Subcutaneous adipose tissue (tissue), 4 donors: Measurements from ENCODE around the gene DLD. TPM values are rescaled to one million over a fixed set of nuclear protein-coding genes. Genes with fewer than 3 reads are reported as not detected.

ENCODE experiments used
- total RNA-seq, 4 donors: library from RNA; depleted of rRNA; stranded (reverse); fragments of >200 nt; gene quantifications; one replicate each; pipeline ENCODE4 v1.1.0, GENCODE V29; 2016
- TF ChIP-seq, protein P1 (sequence below): fragments of 450-650 bp; IDR thresholded peaks from one replicate; pipeline ENCODE4 v1.5.1; 2016; ENCODE audit warnings: low read depth, mild to moderate bottlenecking, control low read depth, antibody characterized with exemption, moderate library complexity

DLD gene
- total RNA-seq, 4 donors from 2014 or later: 74.0 to 116 (median 100.0) TPM

DNA sequence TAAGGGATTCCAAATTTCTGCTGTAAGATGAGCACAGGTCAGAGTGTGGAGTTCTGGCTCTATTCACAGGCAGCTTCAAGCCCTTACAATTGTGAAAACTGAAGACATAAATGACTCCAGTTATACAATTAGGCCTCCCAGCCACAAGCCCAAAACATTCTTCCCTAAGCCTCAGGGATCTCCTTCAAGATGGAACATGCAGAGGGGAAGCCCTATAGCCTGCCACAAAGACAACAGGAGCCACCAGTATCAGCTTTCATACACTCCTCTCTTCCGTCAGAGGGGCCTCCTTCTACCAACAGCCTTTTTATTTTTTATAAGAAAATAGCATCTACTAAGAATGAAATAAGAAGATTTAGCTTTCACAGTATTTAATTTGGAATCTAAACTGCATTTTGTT is 46.5 kb downstream of the DLD start:
- TF ChIP-seq, protein P1, sequence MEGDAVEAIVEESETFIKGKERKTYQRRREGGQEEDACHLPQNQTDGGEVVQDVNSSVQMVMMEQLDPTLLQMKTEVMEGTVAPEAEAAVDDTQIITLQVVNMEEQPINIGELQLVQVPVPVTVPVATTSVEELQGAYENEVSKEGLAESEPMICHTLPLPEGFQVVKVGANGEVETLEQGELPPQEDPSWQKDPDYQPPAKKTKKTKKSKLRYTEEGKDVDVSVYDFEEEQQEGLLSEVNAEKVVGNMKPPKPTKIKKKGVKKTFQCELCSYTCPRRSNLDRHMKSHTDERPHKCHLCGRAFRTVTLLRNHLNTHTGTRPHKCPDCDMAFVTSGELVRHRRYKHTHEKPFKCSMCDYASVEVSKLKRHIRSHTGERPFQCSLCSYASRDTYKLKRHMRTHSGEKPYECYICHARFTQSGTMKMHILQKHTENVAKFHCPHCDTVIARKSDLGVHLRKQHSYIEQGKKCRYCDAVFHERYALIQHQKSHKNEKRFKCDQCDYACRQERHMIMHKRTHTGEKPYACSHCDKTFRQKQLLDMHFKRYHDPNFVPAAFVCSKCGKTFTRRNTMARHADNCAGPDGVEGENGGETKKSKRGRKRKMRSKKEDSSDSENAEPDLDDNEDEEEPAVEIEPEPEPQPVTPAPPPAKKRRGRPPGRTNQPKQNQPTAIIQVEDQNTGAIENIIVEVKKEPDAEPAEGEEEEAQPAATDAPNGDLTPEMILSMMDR: no peak

DNA sequence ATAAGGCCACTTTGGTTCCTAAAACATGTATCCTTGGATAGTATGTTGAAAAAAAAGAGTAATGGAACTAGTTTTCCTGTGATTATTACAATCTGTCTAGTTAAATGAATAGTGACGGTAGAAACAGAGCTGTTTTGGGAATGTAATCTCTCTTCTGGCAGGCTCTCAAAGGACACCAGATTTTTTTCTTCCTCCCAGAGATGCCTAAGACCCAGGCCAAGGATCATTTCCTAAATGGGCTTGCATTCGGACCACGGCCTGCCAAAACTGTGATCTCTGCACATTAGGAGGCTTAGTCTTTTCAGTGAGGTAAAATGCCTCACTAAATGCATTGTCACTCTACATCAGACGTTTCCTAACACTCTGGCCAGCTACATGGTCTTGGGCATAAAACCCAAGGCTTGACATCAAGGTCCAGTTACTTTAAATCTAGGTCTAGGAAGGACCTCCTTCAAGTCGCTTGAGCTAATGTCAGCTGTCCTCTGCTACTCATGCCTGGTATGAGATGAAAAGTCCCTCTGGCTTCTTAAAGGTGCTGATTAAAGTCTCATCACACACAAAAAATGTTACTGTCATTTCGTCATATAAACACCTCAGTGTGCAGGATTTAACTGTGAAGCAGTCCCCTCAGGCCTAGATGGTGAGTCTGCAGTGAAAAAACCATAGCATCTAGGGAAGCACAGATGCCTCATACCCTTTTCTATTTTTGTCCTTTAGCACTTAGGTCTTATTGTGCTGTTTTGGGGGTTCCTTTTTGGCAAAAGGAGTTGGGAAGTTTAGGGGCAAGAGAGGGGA is 47.7 kb downstream of the DLD start:
- TF ChIP-seq, protein P1: no peak

DNA sequence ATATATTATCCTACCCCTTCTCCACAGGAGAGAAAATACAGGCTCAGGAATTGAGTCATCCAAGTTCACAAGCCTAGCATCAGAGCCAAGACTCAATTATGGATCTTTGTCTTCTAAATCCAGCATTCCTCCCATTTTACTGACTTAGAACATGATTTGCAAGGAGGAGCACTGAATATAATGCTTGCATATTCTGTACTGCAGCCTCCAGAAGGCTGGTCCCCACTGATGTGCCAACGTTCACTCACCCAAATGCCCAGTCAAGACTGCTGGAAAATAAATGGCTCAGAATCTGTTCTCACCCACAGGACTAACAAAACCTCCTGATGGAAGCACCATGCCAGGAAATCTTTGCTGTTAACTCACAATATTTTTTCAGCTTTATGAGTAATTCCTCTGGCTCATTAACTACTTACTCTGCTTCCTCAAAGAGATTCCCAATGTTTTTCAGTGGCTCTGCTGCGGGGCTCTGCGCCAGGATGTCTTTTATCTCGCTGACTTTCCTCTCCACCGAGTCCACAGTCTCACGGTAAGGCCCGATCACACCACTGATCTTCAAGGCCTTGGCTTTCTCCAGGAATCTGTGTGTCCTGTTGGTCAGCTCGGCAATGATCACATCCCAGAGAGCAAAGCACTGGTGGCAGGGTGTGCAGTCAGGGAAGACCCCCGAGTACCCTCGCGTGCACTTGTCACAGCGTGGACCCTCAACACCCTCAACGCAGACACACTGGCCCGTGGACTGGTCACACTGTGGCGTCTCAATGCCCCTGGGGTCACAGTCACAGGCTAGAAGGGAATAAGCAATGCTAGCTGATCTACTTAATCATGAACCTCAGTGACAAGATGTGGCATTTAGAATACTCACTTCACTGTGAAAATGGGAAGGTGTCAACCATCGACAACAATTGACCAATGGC is 48.8 kb downstream of the DLD start:
- TF ChIP-seq, protein P1: no peak

DNA sequence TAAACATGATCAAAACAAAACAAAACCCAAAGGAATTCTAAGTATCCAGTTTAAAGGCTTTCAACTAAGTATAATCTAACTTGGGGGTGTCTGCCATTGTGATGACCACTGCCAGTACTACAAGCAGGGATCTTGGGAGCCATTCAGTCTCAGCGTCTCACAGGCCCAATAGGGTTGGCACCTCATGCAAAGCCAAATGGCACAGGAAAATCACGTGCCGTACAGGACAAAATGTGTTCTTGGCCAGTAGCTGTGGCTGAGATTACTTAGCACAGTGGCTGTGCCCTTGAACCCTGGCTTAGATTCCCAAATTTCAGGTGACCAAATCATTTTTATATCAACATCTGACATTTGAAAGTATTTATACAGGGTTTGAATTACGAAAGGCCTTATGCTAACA is 50.0 kb downstream of the DLD start:
- TF ChIP-seq, protein P1: no peak

DNA sequence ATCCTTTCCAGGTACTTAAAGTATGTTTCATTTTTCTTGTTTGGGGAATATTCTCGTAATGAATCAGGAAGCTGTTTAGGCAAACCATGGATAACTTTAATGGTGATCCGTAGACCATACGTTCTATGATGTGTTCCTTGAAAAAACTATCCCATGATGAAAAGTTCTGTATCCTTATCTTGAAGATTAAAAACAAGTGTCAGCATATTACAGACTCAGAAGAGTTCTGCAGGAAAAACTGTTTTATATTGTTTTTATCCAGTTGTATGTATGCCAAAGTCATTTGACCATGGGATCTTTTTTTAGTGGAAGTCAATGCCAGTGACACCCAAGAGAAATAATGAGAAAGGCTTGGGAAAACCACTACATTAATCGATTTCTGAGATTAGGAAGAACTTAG is 52.0 kb downstream of the DLD start:
- TF ChIP-seq, protein P1: no peak

DNA sequence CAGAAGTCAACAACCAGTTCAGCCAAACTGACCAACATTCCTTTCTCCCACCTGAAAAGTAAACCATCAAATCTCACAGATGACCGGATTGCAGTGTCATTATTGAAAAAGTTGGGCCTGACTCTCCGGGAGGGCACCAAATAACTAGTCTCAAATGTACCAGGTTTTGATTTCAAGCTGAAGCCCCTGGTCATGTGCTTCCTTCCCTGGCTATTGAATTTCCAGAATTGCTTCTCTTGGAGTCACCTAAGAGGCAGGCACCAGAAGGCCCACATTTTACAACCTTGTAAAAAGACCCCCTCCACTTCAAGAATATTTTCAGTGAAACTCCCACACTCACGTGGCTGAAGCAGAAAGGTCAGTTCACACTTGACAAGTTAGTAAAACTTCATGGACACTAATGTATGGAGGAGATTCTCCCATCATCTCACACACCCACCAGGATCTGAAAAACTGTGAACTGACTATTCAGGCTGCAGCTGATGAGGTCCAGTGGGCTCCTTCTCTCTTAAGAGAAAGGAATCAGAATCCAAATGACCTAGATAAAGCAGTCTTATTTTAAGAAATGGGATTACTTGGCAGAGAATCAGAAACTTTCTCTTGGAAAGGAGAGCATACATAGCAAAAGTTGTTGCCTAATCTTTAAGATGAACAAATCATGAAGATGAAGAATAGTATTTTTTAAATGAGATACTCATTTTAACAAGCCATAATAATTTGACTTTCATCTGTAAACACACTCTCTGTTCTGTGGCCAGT is 53.6 kb downstream of the DLD start:
- TF ChIP-seq, protein P1: no peak
